ENCODE measurements around the gene FXYD7.

FXYD7 gene

GRCh38 chr19:35153701-35154524 is 10.9 kb downstream of the FXYD7 start (continued):
- no peak for TF ChIP-seq ZNF2 (tag by site-specific recombination; IDR thresholded peaks at IDR 0.05)
- TF ChIP-seq IKZF3 (tag by site-specific recombination; IDR thresholded peaks at IDR 0.05): peak; percentile 60; the same call in 1 of the 2 replicates
- TF ChIP-seq SP2 (tag by site-specific recombination; IDR thresholded peaks at IDR 0.05): no peak
- peak; percentile 30; the same call in 1 of the 2 replicates for TF ChIP-seq ZNF146 (tag by site-specific recombination; IDR thresholded peaks at IDR 0.05)
- TF ChIP-seq GFI1B (tag by site-specific recombination; IDR thresholded peaks at IDR 0.05): peak; percentile 45; the same call in 1 of the 2 replicates
- peak; percentile 52 for TF ChIP-seq ZBTB10 (tag by site-specific recombination; IDR thresholded peaks at IDR 0.05)
- peak; percentile 9; the same call in 1 of the 2 replicates for TF ChIP-seq ZNF488 (tag by site-specific recombination; IDR thresholded peaks at IDR 0.05)
- TF ChIP-seq ZBTB48 (tag by site-specific recombination; IDR thresholded peaks at IDR 0.05): peak; percentile 33; the same call in 1 of the 2 replicates
- TF ChIP-seq YY1 (tag by site-specific recombination; IDR thresholded peaks at IDR 0.05): 0 out of 2 replicates have a peak, but pooled peaks have one; percentile 35
- TF ChIP-seq WT1 (tag by site-specific recombination; IDR thresholded peaks at IDR 0.05): no peak

DNA sequence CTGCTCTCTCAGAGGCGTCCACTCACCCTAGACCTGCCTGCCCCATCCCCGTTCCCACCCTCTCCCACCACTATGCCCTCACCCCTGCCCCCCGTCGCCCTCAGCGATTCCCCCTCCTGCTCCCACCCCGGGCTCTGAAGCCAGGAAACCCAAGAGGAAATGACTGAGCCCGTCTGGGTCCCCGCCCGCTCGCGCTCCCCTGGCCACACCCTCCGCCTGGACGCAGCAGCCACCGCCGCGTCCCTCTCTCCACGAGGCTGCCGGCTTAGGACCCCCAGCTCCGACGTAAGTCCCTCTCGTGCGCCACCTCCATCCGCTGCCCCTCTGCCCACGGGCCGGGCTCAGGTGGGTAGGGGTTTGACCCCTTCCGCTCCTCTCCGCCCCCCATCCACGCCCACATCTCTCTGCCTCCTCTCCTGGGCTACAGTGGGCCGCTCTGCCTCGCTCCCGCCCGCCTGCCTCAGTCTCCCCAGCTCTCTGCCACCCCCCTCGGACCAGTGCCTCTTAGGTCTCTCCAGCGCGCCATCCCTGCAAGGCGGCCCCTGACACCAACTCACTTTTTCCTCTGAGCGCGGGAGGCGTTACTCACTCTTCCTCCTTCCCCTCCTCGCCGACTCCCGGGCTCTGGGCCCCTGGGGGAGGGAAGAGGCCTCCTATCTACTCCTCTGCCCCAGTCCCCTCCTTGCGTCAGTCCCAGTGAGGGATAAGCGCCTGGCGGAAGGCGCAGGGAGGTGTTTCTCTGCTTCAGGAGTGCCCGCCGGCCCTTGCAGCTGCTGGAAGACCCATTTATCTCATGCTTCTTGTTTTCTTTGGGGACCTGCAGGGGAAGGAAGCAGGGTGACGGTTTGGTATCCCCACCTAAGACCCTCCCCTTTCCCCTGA is 11.7 kb downstream of the FXYD7 start, which contains the start of gene FXYD5:
Gene FXYD5 (plus strand): TSS at position 211 of the 882 bp plus-strand sequence. CDS start 816 bp downstream, outside the sequence.
- ChIA-PET POLR2A (interaction anchor here (0.6 to 2.7 kb wide), 6 partner anchors 8 to 151 kb away, joined by 3 to 25 read pairs (median 5); partner anchors contain the start of gene LGI4), CTCF (interaction anchor here (0.5 to 5.9 kb wide), 21 partner anchors 8 to 842 kb away, joined by 3 to 82 read pairs (median 5); partner anchors contain the start of genes FXYD7 and LGI4)
- no peaks in the 10 kb centered on the region for H3K9me3 ChIP-seq (ENCODE audit: control insufficient read depth, insufficient read depth, low read depth, low read length)
- H3K36me3 ChIP-seq (ENCODE audit: control insufficient read depth in 2 of 2, insufficient read depth in 1 of 2, low read length in 2 of 2): peaks cover 23 to 32% of the 10 kb centered on the region in 2 experiments
- peak within 1 kb of the TSS; percentile 75; the same call in 1 of the 2 replicates for H3K27ac ChIP-seq (ENCODE audit: extremely low read depth, low read depth, low read length)
- H3K4me1 ChIP-seq (ENCODE audit: control insufficient read depth, insufficient read depth, low read length): peaks cover 20% of the 10 kb centered on the region
- peak within 1 kb of the TSS; percentile 57 for H3K4me3 ChIP-seq (ENCODE audit: low read depth, low read length)
- TF ChIP-seq ZSCAN4 (tag by site-specific recombination; IDR thresholded peaks at IDR 0.05) (peak; percentile 70), ZBTB44 (tag by site-specific recombination; IDR thresholded peaks at IDR 0.05) (no peak), ZNF2 (tag by site-specific recombination; IDR thresholded peaks at IDR 0.05) (peak; percentile 98), SP3 (tag by site-specific recombination; IDR thresholded peaks at IDR 0.05) (peak; percentile 98), ZBTB49 (tag by site-specific recombination; IDR thresholded peaks at IDR 0.05; ENCODE audit: low read depth) (no peak), ZNF362 (tag by site-specific recombination; IDR thresholded peaks at IDR 0.05) (peak; percentile 67), ZNF16 (tag by site-specific recombination; IDR thresholded peaks at IDR 0.05; ENCODE audit: low read depth) (no peak), ZNF341 (tag by site-specific recombination; IDR thresholded peaks at IDR 0.05; ENCODE audit: low read depth) (peak; percentile 49), EGR2 (tag by site-specific recombination; IDR thresholded peaks at IDR 0.05; ENCODE audit: low read depth) (peak; percentile 99), RBAK (tag by site-specific recombination; IDR thresholded peaks at IDR 0.05) (no peak; the same call in 1 of the 2 replicates), SCRT2 (tag by site-specific recombination; IDR thresholded peaks at IDR 0.05) (peak; percentile 56; the same call in 1 of the 2 replicates), ZNF645 (tag by site-specific recombination; IDR thresholded peaks at IDR 0.05) (peak; percentile 91; the same call in 1 of the 2 replicates)
